Measurements from ENCODE around the gene KLRC4. TPM values are rescaled to one million over a fixed set of nuclear protein-coding genes. Genes with fewer than 3 reads are reported as not detected.

KLRC4 gene
- total and polyA plus RNA-seq, 2 of the 4 experiments (the other 2 are of a cell fraction): not detected

DNA sequence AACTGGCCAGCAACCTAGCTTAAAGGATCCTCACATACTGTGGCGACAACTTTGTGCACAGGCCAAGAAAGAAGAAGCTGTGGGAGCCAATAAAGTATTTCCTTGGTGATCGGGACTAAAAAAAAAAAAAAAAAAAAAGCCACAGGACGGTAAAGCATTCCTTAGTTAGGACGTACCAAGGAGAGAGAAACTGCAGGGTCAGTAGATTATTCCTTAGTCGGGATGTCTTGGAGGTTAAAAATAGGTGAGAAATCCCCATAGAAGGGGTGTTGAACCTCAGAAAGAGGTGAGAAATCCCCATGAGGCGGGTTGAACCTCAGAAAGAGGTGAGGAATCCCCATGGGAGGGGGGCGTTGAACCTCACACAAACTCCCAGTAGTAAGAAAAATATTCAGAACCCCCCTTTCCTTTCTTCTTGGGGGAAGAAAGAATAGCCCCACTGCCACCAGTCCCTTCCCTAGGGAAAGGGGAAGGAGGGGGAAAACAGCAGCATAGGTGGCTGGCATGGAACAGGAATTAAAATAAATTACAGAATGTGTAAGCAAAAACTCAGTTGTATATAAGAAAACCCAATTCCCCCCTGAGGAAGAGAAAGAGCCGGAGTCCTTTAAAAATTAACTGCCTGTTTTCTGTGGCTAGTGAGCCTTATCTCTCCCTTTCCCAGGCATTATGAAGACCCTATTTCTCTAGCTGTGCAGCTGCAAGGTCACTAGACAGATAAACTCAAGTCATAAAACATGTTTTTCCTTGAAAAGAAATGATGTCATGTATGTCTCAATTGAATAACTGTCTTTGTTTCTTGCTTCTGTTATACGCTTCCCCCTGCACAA lies 46.5 kb downstream of the KLRC4 start:
- H3K23ac ChIP-seq (ENCODE audit: low read depth, low read length): no peak overlapping the region
- no peaks in the 10 kb centered on the region for H3K79me1 ChIP-seq (ENCODE audit: low read depth in 1 of 2, low read length in 2 of 2)
- H4K20me1 ChIP-seq (ENCODE audit: insufficient read depth, low read length): no peaks in the 10 kb centered on the region
- H3K18ac ChIP-seq (ENCODE audit: low read depth, low read length): peak overlapping the region; percentile 83; the same call in 1 of the 2 replicates
- H4K8ac ChIP-seq (ENCODE audit: low read depth in 2 of 2, low read length in 2 of 2): peak overlapping the region; percentile 95 to 96; a peak in 3 of 4 replicates
- H3K27me3 ChIP-seq (ENCODE audit: control insufficient read depth, insufficient read depth, low read length): no peaks in the 10 kb centered on the region
- ChIA-PET CTCF (no interaction called here), POLR2A (ENCODE audit: unreplicated experiment) (no interaction called here)
- no peak overlapping the region for H3K4me3 ChIP-seq (ENCODE audit: insufficient read depth, low read depth, low read length)
- H2BK5ac ChIP-seq (ENCODE audit: low read depth, low read length, poor library complexity, severe bottlenecking): no peak overlapping the region
- no peak overlapping the region for H4K91ac ChIP-seq (ENCODE audit: insufficient read depth, low read depth, low read length)
- TF ChIP-seq BHLHE40 (IDR thresholded peaks at IDR 0.05; ENCODE audit: low read depth, low read length): no peak
- DNase-seq: no peak
- dilution Hi-C loops (cut with HindIII; ENCODE audit: low sequenced_read_pairs, unreplicated experiment) (no loop called here), in situ Hi-C loops (cut with MboI; ENCODE audit: low sequenced_read_pairs) (no loop called here), intact Hi-C loops (cut with micrococcal nuclease) (no loop called here)
- no TSS peak for BruUV-seq (replicated peaks)
- H3K4me1 ChIP-seq (ENCODE audit: control insufficient read depth, insufficient read depth, low read length): peaks cover 24% of the 10 kb centered on the region
- no peak overlapping the region for H2AK9ac ChIP-seq (replicated peaks; ENCODE audit: low read depth, low read length, poor library complexity)
- H2BK15ac ChIP-seq (ENCODE audit: low read depth, low read length): no peak overlapping the region
- H4K5ac ChIP-seq (ENCODE audit: low read depth, low read length): peak overlapping the region; percentile 8; the same call in 1 of the 2 replicates
- no peak overlapping the region for H3K4ac ChIP-seq (ENCODE audit: low read depth, low read length)
- H2AFZ ChIP-seq (replicated peaks; ENCODE audit: low read length, poor library complexity): no peak overlapping the region
- H3K56ac ChIP-seq (ENCODE audit: extremely low read depth, insufficient read depth, low read length): no peak overlapping the region
- no peak overlapping the region for H3K14ac ChIP-seq (replicated peaks; ENCODE audit: low read depth, low read length)
- no peak overlapping the region for H3K9ac ChIP-seq (ENCODE audit: low read depth, low read length)
- no peaks in the 10 kb centered on the region for H3K9me3 ChIP-seq (ENCODE audit: control insufficient read depth, insufficient read depth, low read length)
- H3K9me1 ChIP-seq (ENCODE audit: insufficient read depth, low read length): no peaks in the 10 kb centered on the region
- H3K4me2 ChIP-seq (ENCODE audit: low read depth, low read length): no peak overlapping the region; the same call in 1 of the 2 replicates
- H2AK5ac ChIP-seq (ENCODE audit: low read depth, low read length): no peak overlapping the region
- H2BK120ac ChIP-seq (ENCODE audit: low read depth, low read length): no peak overlapping the region
- WGBS, 2 experiments (ENCODE audit: extremely low coverage in 2 of 2, insufficient read length in 1 of 2): 43% methylated on average over 1 of the region's 9 CpGs; no CpG with 5 or more reads in 1 of the 2 experiments
- no peak overlapping the region for H3K27ac ChIP-seq (ENCODE audit: insufficient read depth, low read length)
- H2BK20ac ChIP-seq (ENCODE audit: low read depth, low read length): peak overlapping the region; percentile 5; the same call in 1 of the 2 replicates
- H3K36me3 ChIP-seq (ENCODE audit: control insufficient read depth, insufficient read depth, low read length): no peaks in the 10 kb centered on the region
- no peak for ATAC-seq (ENCODE audit: low read depth)

Data from IMR-90 (cell line).